GM19239 (cell line): ENCODE data around the gene RBM45.

ENCODE experiments used
- DNase-seq: peaks from one replicate; pipeline ENCODE4 v3.0.0; 2011; ENCODE audit warnings: low spot score; ENCODE audit not compliant: insufficient read length
- FAIRE-seq: peaks from 2 replicates; lab custom pipeline; 2011; peaks lifted over from hg19 to GRCh38; lab: Jason Lieb, UNC

Gene RBM45

GRCh38 chr2:178105566-178105965 lies 6.7 kb upstream of the RBM45 start:
- no peak for DNase-seq
- FAIRE-seq, result no peak

GRCh38 chr2:178106053-178106452 lies 6.2 kb upstream of the RBM45 start:
- FAIRE-seq (no peak), DNase-seq (no peak)

GRCh38 chr2:178108176-178108575 lies 4.1 kb upstream of the RBM45 start:
- no peak for DNase-seq
- FAIRE-seq, result no peak

GRCh38 chr2:178109813-178110212 lies 2.4 kb upstream of the RBM45 start:
- peak; percentile 66 for FAIRE-seq
- DNase-seq, result peak; percentile 24

GRCh38 chr2:178110681-178111080 lies 1.6 kb upstream of the RBM45 start:
- no peak for DNase-seq

GRCh38 chr2:178111743-178112142 lies 494 bp upstream of the RBM45 start:
- DNase-seq, result no peak
- no peak for FAIRE-seq

More at GRCh38 chr2:178110681-178111080, 1.6 kb upstream of the RBM45 start:
- FAIRE-seq, result no peak

GRCh38 chr2:178114462-178114861 lies 2.2 kb downstream of the RBM45 start:
- FAIRE-seq, result peak; percentile 88
- DNase-seq, result no peak

GRCh38 chr2:178115271-178115670 lies 3.0 kb downstream of the RBM45 start:
- DNase-seq (no peak), FAIRE-seq (no peak)

- DNase-seq, result no peak
- no peak for FAIRE-seq
Observed at GRCh38 chr2:178117725-178118124, 5.5 kb downstream of the RBM45 start.

- no peak for FAIRE-seq
- DNase-seq, result no peak
Observed at GRCh38 chr2:178119179-178119922, 7.1 kb downstream of the RBM45 start.

GRCh38 chr2:178123163-178123562 lies 10.9 kb downstream of the RBM45 start:
- no peak for FAIRE-seq
- no peak for DNase-seq

- FAIRE-seq, result no peak
- DNase-seq, result no peak
Observed at GRCh38 chr2:178125125-178125524, 12.9 kb downstream of the RBM45 start.

GRCh38 chr2:178125862-178126261 lies 13.6 kb downstream of the RBM45 start:
- FAIRE-seq (no peak), DNase-seq (no peak)

- FAIRE-seq (no peak), DNase-seq (no peak)
Observed at GRCh38 chr2:178128836-178129630, 16.8 kb downstream of the RBM45 start.

- no peak for DNase-seq
- no peak for FAIRE-seq
Observed at GRCh38 chr2:178136321-178137025, 24.2 kb downstream of the RBM45 start.

GRCh38 chr2:178142274-178143065 lies 30.2 kb downstream of the RBM45 start:
- no peak for FAIRE-seq
- DNase-seq, result no peak

- FAIRE-seq (no peak), DNase-seq (no peak)
Observed at GRCh38 chr2:178143481-178143880, 31.2 kb downstream of the RBM45 start.

GRCh38 chr2:178152033-178152432 lies 39.8 kb downstream of the RBM45 start:
- FAIRE-seq, result no peak

GRCh38 chr2:178152542-178152941 lies 40.3 kb downstream of the RBM45 start:
- DNase-seq (no peak), FAIRE-seq (no peak)

More at GRCh38 chr2:178152033-178152432, 39.8 kb downstream of the RBM45 start:
- DNase-seq, result no peak

- FAIRE-seq (no peak), DNase-seq (no peak)
Observed at GRCh38 chr2:178152977-178153376, 40.7 kb downstream of the RBM45 start.
